Measurements from ENCODE around the gene TBC1D10B. TPM values are rescaled to one million over a fixed set of nuclear protein-coding genes. Genes with fewer than 3 reads are reported as not detected.

Gene TBC1D10B
- total and polyA plus RNA-seq, 9 of the 15 experiments (the other 6 are each of a cell fraction or from before 2014, with no cell fraction given): 2.2 to 55.4 (median 17.5) TPM

GRCh38 chr16:30378236-30379157, 8.2 kb upstream of the TBC1D10B start (continued):
- TF ChIP-seq, protein P1, sequence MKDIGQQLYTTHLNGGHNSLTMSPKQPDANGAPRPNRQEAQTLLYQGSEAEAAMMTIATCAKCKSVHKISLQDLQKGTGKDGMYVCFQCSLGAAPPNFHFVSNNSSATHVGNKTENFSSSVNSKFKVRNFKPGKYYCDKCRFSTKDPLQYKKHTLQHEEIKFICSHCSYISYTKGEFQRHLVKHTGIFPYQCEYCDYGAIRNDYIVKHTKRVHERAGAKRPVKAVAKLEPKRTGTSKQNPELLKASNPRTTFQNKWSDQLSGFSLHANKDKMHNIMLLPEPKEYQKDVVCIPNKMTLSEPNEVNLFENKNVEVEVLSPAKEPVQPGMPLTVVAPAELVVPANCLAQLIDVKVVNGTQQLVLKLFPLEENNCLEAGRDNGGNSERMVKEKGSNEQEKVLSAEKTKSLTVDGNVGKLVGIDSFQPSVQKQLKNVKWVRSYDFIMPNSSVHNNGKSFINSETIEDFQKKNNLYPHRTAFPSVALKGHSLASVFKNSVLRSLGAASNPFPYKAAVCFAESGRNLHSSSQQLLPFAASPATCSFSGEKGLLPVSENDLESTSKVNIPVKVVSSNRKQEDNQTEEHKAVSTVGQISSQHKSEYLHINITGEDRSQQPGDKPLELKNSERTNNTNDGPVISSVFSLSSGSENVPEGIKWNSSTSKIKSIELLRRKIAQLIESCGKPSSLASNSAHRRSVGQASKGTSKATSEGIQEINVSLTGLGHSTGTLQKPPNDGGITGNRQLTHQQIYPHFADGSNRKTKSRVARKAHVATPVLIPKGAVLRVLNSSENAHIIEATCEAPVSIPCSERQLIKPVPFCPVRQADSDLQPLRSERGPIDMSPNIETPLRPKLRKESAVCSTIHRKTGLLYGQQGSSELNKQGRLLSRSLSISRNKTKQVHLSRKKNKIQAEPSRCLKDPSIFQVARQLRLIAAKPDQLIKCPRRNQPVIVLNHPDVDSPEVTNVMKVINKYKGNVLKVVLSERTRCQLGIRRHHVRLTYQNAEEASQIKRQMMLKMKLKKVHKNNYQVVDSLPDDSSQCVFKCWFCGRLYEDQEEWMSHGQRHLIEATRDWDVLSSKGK (CRISPR knock-in tag; IDR thresholded peaks at IDR 0.05): no peak
- TF ChIP-seq KAT8 (IDR thresholded peaks at IDR 0.05; ENCODE audit: low read depth): no peak
- TF ChIP-seq RUNX1 (IDR thresholded peaks at IDR 0.05; ENCODE audit: low read depth): no peak
- TF ChIP-seq CCAR2 (IDR thresholded peaks at IDR 0.05; ENCODE audit: low read depth, low read length): no peak
- TF ChIP-seq BHLHE40 (IDR thresholded peaks at IDR 0.05; ENCODE audit: low read length): no peak
- no peak for TF ChIP-seq ZFP1 (CRISPR knock-in tag; IDR thresholded peaks at IDR 0.05)
- TF ChIP-seq, protein P2, sequence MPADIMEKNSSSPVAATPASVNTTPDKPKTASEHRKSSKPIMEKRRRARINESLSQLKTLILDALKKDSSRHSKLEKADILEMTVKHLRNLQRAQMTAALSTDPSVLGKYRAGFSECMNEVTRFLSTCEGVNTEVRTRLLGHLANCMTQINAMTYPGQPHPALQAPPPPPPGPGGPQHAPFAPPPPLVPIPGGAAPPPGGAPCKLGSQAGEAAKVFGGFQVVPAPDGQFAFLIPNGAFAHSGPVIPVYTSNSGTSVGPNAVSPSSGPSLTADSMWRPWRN (IDR thresholded peaks at IDR 0.05; ENCODE audit: low read depth): no peak
- peak; percentile 85 for TF ChIP-seq SP1 (CRISPR knock-in tag; IDR thresholded peaks at IDR 0.05)
- TF ChIP-seq ZNF133 (CRISPR knock-in tag; IDR thresholded peaks at IDR 0.05): no peak
- no peak for TF ChIP-seq HNRNPL (IDR thresholded peaks at IDR 0.05; ENCODE audit: low read depth, low read length)
- TF ChIP-seq ZNF785 (CRISPR knock-in tag; IDR thresholded peaks at IDR 0.05): no peak
- no peak for TF ChIP-seq MAFF (IDR thresholded peaks at IDR 0.05; ENCODE audit: low read length)
- TF ChIP-seq, protein P3, sequence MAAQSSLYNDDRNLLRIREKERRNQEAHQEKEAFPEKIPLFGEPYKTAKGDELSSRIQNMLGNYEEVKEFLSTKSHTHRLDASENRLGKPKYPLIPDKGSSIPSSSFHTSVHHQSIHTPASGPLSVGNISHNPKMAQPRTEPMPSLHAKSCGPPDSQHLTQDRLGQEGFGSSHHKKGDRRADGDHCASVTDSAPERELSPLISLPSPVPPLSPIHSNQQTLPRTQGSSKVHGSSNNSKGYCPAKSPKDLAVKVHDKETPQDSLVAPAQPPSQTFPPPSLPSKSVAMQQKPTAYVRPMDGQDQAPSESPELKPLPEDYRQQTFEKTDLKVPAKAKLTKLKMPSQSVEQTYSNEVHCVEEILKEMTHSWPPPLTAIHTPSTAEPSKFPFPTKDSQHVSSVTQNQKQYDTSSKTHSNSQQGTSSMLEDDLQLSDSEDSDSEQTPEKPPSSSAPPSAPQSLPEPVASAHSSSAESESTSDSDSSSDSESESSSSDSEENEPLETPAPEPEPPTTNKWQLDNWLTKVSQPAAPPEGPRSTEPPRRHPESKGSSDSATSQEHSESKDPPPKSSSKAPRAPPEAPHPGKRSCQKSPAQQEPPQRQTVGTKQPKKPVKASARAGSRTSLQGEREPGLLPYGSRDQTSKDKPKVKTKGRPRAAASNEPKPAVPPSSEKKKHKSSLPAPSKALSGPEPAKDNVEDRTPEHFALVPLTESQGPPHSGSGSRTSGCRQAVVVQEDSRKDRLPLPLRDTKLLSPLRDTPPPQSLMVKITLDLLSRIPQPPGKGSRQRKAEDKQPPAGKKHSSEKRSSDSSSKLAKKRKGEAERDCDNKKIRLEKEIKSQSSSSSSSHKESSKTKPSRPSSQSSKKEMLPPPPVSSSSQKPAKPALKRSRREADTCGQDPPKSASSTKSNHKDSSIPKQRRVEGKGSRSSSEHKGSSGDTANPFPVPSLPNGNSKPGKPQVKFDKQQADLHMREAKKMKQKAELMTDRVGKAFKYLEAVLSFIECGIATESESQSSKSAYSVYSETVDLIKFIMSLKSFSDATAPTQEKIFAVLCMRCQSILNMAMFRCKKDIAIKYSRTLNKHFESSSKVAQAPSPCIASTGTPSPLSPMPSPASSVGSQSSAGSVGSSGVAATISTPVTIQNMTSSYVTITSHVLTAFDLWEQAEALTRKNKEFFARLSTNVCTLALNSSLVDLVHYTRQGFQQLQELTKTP (IDR thresholded peaks at IDR 0.05; ENCODE audit: low read depth in 1 of 2, partially characterized antibody in 2 of 2): peak in 1 of 2 experiments; percentile 34
- no peak for TF ChIP-seq ZNF12 (CRISPR knock-in tag; IDR thresholded peaks at IDR 0.05)
- no peak for TF ChIP-seq MEF2A (IDR thresholded peaks at IDR 0.05; ENCODE audit: control insufficient read depth, low read depth, low read length)
- no peak for TF ChIP-seq FOS (IDR thresholded peaks at IDR 0.05; ENCODE audit: extremely low read depth, insufficient read length)
- TF ChIP-seq, protein P4, sequence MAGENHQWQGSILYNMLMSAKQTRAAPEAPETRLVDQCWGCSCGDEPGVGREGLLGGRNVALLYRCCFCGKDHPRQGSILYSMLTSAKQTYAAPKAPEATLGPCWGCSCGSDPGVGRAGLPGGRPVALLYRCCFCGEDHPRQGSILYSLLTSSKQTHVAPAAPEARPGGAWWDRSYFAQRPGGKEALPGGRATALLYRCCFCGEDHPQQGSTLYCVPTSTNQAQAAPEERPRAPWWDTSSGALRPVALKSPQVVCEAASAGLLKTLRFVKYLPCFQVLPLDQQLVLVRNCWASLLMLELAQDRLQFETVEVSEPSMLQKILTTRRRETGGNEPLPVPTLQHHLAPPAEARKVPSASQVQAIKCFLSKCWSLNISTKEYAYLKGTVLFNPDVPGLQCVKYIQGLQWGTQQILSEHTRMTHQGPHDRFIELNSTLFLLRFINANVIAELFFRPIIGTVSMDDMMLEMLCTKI (IDR thresholded peaks at IDR 0.05; ENCODE audit: partially characterized antibody): no peak
- TF ChIP-seq FOXK1 (CRISPR knock-in tag; IDR thresholded peaks at IDR 0.05; ENCODE audit: borderline replicate concordance): no peak
- TF ChIP-seq BMI1 (IDR thresholded peaks at IDR 0.05; ENCODE audit: low read length): no peak

Data from K562 (cell line).